HL-60 (cell line): ENCODE data around the gene BAG3.
A peak's percentile ranks its signal among the peaks of the same experiment; 100 is the strongest.

ENCODE experiments used
- DNase-seq, 2 experiments: peaks; one replicate each; pipeline ENCODE4 v3.0.0-alpha.2; 2010 to 2020; ENCODE audit warnings: low read depth in 1 of 2, low spot score in 1 of 2
- H3K27ac ChIP-seq: fragments of 250-450 bp; sonication (Bioruptor Pico); replicated peaks from 2 replicates; pipeline ENCODE4 v1.5.1; 2020; ENCODE audit warnings: mild to moderate bottlenecking, moderate library complexity
- H3K27me3 ChIP-seq: fragments of 250-450 bp; sonication (Bioruptor Pico); 2 replicates; pipeline ENCODE4 v1.5.1; 2021; ENCODE audit warnings: mild to moderate bottlenecking, moderate library complexity; ENCODE audit not compliant: insufficient read depth, poor library complexity, severe bottlenecking
- H3K4me3 ChIP-seq: replicated peaks from 2 replicates; pipeline ENCODE4 v1.5.1; 2011; ENCODE audit warnings: mild to moderate bottlenecking, control low read depth, low read length; ENCODE audit not compliant: insufficient read depth
- GABPA ChIP-seq: IDR thresholded peaks from 2 replicates; pipeline ENCODE4 v1.6.1; 2012; ENCODE audit warnings: low read depth
- POLR2AphosphoS5 ChIP-seq: IDR thresholded peaks from 2 replicates; pipeline ENCODE4 v1.6.1; 2012; ENCODE audit warnings: low read depth
- SPI1 ChIP-seq: IDR thresholded peaks from 2 replicates; pipeline ENCODE4 v1.6.1; 2012; ENCODE audit warnings: low read depth, mild to moderate bottlenecking, borderline replicate concordance
- long read RNA-seq: library from polyadenylated mRNA; unstranded; transcript quantifications from one replicate; pipeline ENCODE4 v2.0.0, GENCODE V29; 2020
- TF ChIP-seq, protein P1 (sequence below): IDR thresholded peaks from one replicate; pipeline ENCODE4 v1.5.1; 2011; ENCODE audit warnings: low read length, control low read depth, inconsistent platforms; ENCODE audit not compliant: insufficient read depth
- TF ChIP-seq, protein P2 (sequence below): IDR thresholded peaks from 2 replicates; pipeline ENCODE4 v1.6.1; 2012; ENCODE audit warnings: low read depth; ENCODE audit not compliant: insufficient replicate concordance

The BAG3 gene
- long read RNA-seq = 0 reads

GRCh38 chr10:119650692-119651513, at the start of gene BAG3:
BAG3 (plus strand) TSS chr10:119651380; CDS start chr10:119651676, 296 bp downstream.
- peaks cover 3% of the 10 kb centered on the region for H3K27me3 ChIP-seq
- DNase-seq = peak; percentile 40 to 57
- peak within 1 kb of the TSS; percentile 81 for H3K4me3 ChIP-seq
- H3K27ac ChIP-seq = peak within 1 kb of the TSS; percentile 63
- no peak for TF ChIP-seq GABPA
- TF ChIP-seq, protein P1, sequence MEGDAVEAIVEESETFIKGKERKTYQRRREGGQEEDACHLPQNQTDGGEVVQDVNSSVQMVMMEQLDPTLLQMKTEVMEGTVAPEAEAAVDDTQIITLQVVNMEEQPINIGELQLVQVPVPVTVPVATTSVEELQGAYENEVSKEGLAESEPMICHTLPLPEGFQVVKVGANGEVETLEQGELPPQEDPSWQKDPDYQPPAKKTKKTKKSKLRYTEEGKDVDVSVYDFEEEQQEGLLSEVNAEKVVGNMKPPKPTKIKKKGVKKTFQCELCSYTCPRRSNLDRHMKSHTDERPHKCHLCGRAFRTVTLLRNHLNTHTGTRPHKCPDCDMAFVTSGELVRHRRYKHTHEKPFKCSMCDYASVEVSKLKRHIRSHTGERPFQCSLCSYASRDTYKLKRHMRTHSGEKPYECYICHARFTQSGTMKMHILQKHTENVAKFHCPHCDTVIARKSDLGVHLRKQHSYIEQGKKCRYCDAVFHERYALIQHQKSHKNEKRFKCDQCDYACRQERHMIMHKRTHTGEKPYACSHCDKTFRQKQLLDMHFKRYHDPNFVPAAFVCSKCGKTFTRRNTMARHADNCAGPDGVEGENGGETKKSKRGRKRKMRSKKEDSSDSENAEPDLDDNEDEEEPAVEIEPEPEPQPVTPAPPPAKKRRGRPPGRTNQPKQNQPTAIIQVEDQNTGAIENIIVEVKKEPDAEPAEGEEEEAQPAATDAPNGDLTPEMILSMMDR = no peak
- peak; percentile 48; the same call in 1 of the 2 replicates for TF ChIP-seq POLR2AphosphoS5
- TF ChIP-seq, protein P2, sequence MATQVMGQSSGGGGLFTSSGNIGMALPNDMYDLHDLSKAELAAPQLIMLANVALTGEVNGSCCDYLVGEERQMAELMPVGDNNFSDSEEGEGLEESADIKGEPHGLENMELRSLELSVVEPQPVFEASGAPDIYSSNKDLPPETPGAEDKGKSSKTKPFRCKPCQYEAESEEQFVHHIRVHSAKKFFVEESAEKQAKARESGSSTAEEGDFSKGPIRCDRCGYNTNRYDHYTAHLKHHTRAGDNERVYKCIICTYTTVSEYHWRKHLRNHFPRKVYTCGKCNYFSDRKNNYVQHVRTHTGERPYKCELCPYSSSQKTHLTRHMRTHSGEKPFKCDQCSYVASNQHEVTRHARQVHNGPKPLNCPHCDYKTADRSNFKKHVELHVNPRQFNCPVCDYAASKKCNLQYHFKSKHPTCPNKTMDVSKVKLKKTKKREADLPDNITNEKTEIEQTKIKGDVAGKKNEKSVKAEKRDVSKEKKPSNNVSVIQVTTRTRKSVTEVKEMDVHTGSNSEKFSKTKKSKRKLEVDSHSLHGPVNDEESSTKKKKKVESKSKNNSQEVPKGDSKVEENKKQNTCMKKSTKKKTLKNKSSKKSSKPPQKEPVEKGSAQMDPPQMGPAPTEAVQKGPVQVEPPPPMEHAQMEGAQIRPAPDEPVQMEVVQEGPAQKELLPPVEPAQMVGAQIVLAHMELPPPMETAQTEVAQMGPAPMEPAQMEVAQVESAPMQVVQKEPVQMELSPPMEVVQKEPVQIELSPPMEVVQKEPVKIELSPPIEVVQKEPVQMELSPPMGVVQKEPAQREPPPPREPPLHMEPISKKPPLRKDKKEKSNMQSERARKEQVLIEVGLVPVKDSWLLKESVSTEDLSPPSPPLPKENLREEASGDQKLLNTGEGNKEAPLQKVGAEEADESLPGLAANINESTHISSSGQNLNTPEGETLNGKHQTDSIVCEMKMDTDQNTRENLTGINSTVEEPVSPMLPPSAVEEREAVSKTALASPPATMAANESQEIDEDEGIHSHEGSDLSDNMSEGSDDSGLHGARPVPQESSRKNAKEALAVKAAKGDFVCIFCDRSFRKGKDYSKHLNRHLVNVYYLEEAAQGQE = peak; percentile 15
- TF ChIP-seq SPI1 = no peak

- Histone ChIP-seq H3K27ac (no peak overlapping the region), H3K27me3 (no peaks in the 10 kb centered on the region), H3K4me3 (no peak overlapping the region)
- TF ChIP-seq GABPA = no peak
- TF ChIP-seq, protein P1 = peak; percentile 56
- peak in 1 of 2 experiments; percentile 38 for DNase-seq
Measured at GRCh38 chr10:119602241-119603095, 48.7 kb upstream of the BAG3 start.

DNA sequence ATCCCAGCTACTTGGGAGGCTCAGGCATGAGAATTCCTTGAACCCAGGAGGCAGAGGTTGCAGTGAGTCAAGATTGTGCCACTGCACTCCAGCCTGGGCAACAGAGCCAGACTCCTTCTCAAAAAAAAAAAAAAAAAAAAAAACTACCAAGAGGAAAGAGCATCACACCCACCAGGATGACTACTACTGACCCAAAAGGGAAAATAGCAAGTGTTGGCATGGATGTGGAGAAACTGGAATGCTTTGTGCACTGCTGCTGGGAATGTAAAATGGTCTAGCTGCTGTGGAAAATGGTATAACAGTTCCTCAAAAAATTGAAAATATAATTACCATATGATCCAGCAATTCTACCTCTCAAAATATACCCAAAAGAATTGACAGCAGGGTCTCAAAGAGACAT, 46.7 kb upstream of the BAG3 start:
- no peaks in the 10 kb centered on the region for H3K27me3 ChIP-seq
- no peak for DNase-seq
- TF ChIP-seq GABPA (no peak), SPI1 (no peak), POLR2AphosphoS5 (no peak)
- TF ChIP-seq, protein P1 = no peak
- TF ChIP-seq, protein P2 = no peak
- H3K4me3 ChIP-seq = no peak overlapping the region
- no peak overlapping the region for H3K27ac ChIP-seq
